Subcutaneous adipose tissue (tissue), 4 donors: ENCODE measurements around the gene FARP1. TPM values are rescaled to one million over a fixed set of nuclear protein-coding genes. Genes with fewer than 3 reads are reported as not detected.

Source experiments
- CTCF ChIP-seq: fragments of 450-650 bp; IDR thresholded peaks from one replicate; pipeline ENCODE4 v1.5.1; 2016; ENCODE audit warnings: low read depth, mild to moderate bottlenecking, control low read depth, antibody characterized with exemption, moderate library complexity
- total RNA-seq, 4 donors: library from RNA; depleted of rRNA; stranded (reverse); fragments of >200 nt; gene quantifications; one replicate each; pipeline ENCODE4 v1.1.0, GENCODE V29; 2016

Gene FARP1
- total RNA-seq, 4 donors from 2014 or later: 24.9 to 39.9 (median 28.8) TPM

DNA sequence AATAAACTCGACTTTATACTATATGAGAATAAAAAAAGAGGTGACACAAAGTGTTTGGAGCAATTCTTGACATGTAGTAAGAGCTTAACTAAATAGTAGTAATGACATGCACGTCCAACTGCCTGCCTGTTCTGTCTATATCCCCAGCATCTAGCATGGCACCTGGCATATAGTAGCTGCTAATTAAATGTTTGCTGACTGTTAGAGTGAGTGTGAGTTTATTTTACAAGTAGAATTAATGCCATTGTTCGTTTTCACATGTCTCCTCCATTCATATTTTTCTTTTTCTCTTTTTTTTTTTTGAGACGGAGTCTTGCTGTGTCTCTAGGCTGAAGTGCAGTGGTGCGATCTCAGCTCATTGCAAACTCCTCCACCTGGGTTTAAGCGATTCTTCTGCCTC is 72.6 kb downstream of the FARP1 start:
- no peak for TF ChIP-seq CTCF

- TF ChIP-seq CTCF: no peak
These were observed 73.3 kb downstream of the FARP1 start for GRCh38 chr13:98216135-98216565.

DNA sequence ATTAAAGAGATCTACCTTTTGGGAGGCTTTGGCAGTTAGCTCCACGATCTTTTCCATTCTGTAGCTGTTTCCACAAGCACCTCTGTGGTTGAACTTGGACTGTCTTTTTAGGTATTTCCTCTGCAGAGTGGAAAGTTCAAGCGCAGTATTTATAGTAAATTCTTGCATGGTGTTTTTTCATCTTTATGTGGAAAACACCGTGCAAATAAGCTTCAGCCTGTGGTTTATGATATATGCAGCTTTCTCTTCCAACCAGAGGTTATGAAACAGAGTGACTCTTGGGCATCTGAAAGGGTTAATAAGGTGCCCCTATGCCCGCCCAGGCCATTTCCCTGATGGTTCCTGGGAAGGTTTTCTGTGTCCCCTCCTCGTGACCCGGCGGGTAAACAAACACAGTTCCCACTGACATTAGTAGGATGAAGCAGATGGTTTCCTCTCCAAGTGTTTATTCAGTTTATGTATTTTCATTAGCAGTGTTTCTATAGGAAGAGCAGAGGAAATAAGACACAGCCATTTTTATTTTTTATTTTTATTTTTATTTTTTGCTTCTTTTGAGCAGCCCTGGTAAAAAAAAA is 73.9 kb downstream of the FARP1 start:
- TF ChIP-seq CTCF: no peak

GRCh38 chr13:98217597-98217996 is 74.7 kb downstream of the FARP1 start:
- TF ChIP-seq CTCF: no peak

GRCh38 chr13:98219685-98220084 is 76.8 kb downstream of the FARP1 start:
- no peak for TF ChIP-seq CTCF

DNA sequence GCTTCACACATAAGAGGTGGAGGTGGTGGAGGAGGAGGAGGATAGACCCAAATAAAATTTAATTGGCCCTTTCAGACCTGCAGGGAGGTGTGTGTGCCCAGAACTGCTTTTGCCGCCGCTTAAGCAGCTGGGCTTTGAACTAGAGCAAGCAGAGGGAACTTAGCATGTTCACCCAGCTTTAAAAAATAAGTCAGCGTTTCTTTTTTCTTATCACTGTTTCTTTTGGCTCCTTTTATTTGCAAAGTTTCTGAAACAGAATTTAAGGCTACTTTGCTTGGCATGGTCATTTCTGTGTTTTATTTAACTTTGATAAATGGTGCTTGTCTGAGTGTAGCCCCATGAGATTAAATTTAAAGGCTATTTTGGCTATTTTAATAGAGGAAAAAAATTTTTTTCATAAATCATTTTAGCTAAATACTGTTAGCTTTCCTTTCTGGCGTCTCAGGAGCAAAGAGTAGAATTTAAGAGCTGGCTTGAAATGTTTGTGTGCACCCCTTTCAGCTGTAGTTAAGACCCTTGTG is 77.4 kb downstream of the FARP1 start:
- no peak for TF ChIP-seq CTCF

GRCh38 chr13:98221234-98221633 is 78.3 kb downstream of the FARP1 start:
- TF ChIP-seq CTCF: no peak
